DND-41 (cell line): Measurements from ENCODE around the gene NKAIN2.

ENCODE experiments used
- ATAC-seq: fragments of 200-7000 bp; cut with Tn5 transposase; 3 replicates; pipeline ENCODE4 v1.9.1; 2021; ENCODE audit warnings: low read depth; ENCODE audit not compliant: insufficient read depth
- DNase-seq: peaks from one replicate; pipeline ENCODE4 v3.0.0-alpha.2; 2020
- H2AFZ ChIP-seq: 2 replicates; pipeline ENCODE4 v1.6.0; 2012; ENCODE audit warnings: low read depth, low read length
- H3K27ac ChIP-seq: 2 replicates; pipeline ENCODE4 v1.5.1; 2012; ENCODE audit warnings: low read length, inconsistent platforms
- H3K27me3 ChIP-seq: fragments of 200-600 bp; sonication (generic); 2 replicates; pipeline ENCODE4 v1.6.0; 2012; ENCODE audit warnings: low read length, mild to moderate bottlenecking, inconsistent platforms; ENCODE audit not compliant: insufficient read depth, poor library complexity
- H3K36me3 ChIP-seq: 2 replicates; pipeline ENCODE4 v1.5.1; 2012; ENCODE audit warnings: low read length, inconsistent platforms; ENCODE audit not compliant: insufficient read depth
- H3K4me1 ChIP-seq: 2 replicates; pipeline ENCODE4 v1.5.1; 2012; ENCODE audit warnings: mild to moderate bottlenecking, low read length; ENCODE audit not compliant: insufficient read depth
- H3K4me2 ChIP-seq: 2 replicates; pipeline ENCODE4 v1.6.0; 2012; ENCODE audit warnings: mild to moderate bottlenecking, moderate library complexity, low read length, inconsistent platforms; ENCODE audit not compliant: insufficient read depth
- H3K4me3 ChIP-seq, 2 experiments: fragments of 200-600 bp in 1 of 2; shearing (Covaris generic) in 1 of 2; 2 replicates each; pipeline ENCODE4 v1.5.1; 2012 to 2016; ENCODE audit warnings: inconsistent platforms in 2 of 2, low read length in 2 of 2, mild to moderate bottlenecking in 2 of 2, low read depth in 1 of 2, moderate library complexity in 1 of 2
- H3K79me2 ChIP-seq: 2 replicates; pipeline ENCODE4 v1.6.0; 2012; ENCODE audit warnings: low read length, inconsistent platforms; ENCODE audit not compliant: insufficient read depth
- H3K9ac ChIP-seq: 2 replicates; pipeline ENCODE4 v1.6.0; 2012; ENCODE audit warnings: low read depth, mild to moderate bottlenecking, inconsistent platforms, low read length, moderate library complexity
- H3K9me3 ChIP-seq: 2 replicates; pipeline ENCODE4 v1.5.1; 2012; ENCODE audit warnings: low read length, moderate library complexity, mild to moderate bottlenecking, inconsistent platforms; ENCODE audit not compliant: insufficient read depth, severe bottlenecking
- H4K20me1 ChIP-seq: 2 replicates; pipeline ENCODE4 v1.6.0; 2012; ENCODE audit warnings: low read length; ENCODE audit not compliant: insufficient read depth
- EZH2 ChIP-seq: IDR thresholded peaks from 3 replicates; pipeline ENCODE4 v1.6.1; 2012; ENCODE audit warnings: borderline replicate concordance, low read depth, mild to moderate bottlenecking, moderate library complexity, low read length, inconsistent platforms; ENCODE audit not compliant: severe bottlenecking
- TF ChIP-seq, protein P1 (sequence below): IDR thresholded peaks from 2 replicates; pipeline ENCODE4 v1.5.1; 2012; ENCODE audit warnings: borderline replicate concordance, low read length, moderate library complexity, mild to moderate bottlenecking; ENCODE audit not compliant: poor library complexity, severe bottlenecking; ENCODE audit errors: extremely low read depth

Gene NKAIN2

DNA sequence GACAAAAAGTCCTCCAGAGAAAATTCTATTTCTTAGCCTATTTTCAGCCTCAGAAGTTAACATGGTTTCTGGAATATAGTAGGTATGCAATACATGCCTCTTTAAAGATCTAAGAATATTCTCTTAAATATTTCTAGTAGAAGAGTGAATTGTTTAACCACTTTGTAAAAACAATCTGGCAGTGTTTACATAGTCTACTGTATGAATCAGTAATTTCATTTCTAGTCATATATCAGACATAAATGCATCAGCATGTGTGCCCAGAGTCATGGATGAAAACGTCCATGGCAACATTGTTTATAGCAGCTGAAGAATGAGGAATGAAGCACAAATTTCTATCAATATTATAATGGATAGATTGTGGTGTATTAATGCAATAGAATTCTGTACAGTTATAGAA lies 124.9 kb downstream of the NKAIN2 start:
- H3K36me3 ChIP-seq, result no peaks in the 10 kb centered on the region
- no peak overlapping the region for H3K4me2 ChIP-seq
- H3K27ac ChIP-seq, result no peak overlapping the region
- no peak for ATAC-seq
- H4K20me1 ChIP-seq, result no peaks in the 10 kb centered on the region
- no peak overlapping the region for H2AFZ ChIP-seq
- H3K9me3 ChIP-seq, result no peaks in the 10 kb centered on the region
- no peak overlapping the region for H3K4me3 ChIP-seq
- DNase-seq, result no peak
- H3K79me2 ChIP-seq, result no peaks in the 10 kb centered on the region
- no peaks in the 10 kb centered on the region for H3K4me1 ChIP-seq
- no peak overlapping the region for H3K9ac ChIP-seq
- no peaks in the 10 kb centered on the region for H3K27me3 ChIP-seq
- no peak for TF ChIP-seq EZH2
- TF ChIP-seq, protein P1, sequence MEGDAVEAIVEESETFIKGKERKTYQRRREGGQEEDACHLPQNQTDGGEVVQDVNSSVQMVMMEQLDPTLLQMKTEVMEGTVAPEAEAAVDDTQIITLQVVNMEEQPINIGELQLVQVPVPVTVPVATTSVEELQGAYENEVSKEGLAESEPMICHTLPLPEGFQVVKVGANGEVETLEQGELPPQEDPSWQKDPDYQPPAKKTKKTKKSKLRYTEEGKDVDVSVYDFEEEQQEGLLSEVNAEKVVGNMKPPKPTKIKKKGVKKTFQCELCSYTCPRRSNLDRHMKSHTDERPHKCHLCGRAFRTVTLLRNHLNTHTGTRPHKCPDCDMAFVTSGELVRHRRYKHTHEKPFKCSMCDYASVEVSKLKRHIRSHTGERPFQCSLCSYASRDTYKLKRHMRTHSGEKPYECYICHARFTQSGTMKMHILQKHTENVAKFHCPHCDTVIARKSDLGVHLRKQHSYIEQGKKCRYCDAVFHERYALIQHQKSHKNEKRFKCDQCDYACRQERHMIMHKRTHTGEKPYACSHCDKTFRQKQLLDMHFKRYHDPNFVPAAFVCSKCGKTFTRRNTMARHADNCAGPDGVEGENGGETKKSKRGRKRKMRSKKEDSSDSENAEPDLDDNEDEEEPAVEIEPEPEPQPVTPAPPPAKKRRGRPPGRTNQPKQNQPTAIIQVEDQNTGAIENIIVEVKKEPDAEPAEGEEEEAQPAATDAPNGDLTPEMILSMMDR, result no peak

DNA sequence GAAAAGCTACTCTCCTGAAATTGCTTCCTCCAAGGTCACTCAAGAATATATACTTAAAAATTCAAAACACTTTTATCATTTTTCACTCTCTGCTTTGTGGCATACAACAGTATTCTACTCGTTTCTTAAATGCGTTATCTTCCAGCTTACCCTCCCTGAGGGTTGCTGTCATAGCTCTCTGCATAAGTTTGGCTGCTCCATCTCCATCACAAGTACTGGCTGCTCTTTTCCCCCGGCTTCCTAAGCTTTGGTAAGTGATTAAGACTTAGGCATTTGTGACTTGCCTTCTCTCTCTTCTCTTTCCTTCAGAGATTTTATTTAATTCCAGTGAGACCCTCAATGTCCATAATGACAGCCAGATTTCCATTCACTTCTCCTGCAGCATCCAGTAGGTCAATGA lies 128.3 kb downstream of the NKAIN2 start:
- Histone ChIP-seq H3K79me2 (no peaks in the 10 kb centered on the region), H4K20me1 (no peaks in the 10 kb centered on the region), H3K4me2 (no peak overlapping the region), H3K36me3 (no peaks in the 10 kb centered on the region), H3K4me3 (no peak overlapping the region), H2AFZ (no peak overlapping the region), H3K27me3 (no peaks in the 10 kb centered on the region), H3K9ac (no peak overlapping the region), H3K27ac (no peak overlapping the region), H3K4me1 (no peaks in the 10 kb centered on the region), H3K9me3 (no peaks in the 10 kb centered on the region)
- TF ChIP-seq EZH2, result no peak
- TF ChIP-seq, protein P1, result no peak
- DNase-seq (no peak), ATAC-seq (no peak)

DNA sequence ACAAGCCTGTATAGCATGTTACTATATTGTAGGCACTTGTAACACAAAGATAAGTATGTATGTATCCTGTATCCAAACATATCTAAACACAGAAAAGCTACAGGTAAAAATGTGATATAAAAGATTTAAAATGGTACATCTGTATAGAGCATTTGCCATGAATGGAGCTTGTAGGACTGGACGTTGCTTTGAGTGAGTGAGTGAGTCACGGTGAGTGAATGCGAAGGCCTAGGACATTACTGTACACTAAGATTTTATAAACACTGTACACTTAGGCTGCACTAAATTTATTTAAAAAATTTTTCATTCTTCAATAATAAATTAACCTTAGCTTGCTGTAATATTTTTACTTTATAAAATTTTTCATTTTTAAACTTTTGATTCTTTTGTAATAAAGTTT lies 136.9 kb downstream of the NKAIN2 start:
- H3K4me3 ChIP-seq, result no peak overlapping the region
- ATAC-seq (no peak), DNase-seq (no peak)
- H3K27ac ChIP-seq, result no peak overlapping the region
- no peaks in the 10 kb centered on the region for H4K20me1 ChIP-seq
- no peak overlapping the region for H3K4me2 ChIP-seq
- no peak overlapping the region for H3K9ac ChIP-seq
- no peaks in the 10 kb centered on the region for H3K4me1 ChIP-seq
- H3K36me3 ChIP-seq, result no peaks in the 10 kb centered on the region
- TF ChIP-seq, protein P1, result no peak
- TF ChIP-seq EZH2, result no peak
- H3K27me3 ChIP-seq, result no peaks in the 10 kb centered on the region
- no peaks in the 10 kb centered on the region for H3K79me2 ChIP-seq
- no peak overlapping the region for H2AFZ ChIP-seq
- H3K9me3 ChIP-seq, result no peaks in the 10 kb centered on the region

DNA sequence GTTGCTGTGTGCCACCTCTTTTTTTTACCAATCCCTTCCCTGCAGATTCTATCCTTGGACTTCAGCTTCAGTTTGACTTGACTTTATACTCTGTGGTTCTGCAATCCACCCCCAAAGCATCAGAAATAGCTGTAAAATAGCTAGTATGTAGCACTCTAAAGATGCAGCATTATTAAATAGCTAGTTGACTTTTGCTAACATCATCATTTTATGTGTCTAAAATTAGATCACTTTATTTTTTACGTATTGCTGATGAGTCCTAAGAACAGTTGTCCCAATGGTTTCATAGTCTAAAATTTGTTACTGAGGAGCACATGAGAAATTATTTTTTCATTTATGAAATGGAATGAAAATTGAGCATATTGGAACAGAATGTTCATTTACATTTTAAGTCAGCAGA lies 138.2 kb downstream of the NKAIN2 start:
- H3K79me2 ChIP-seq, result no peaks in the 10 kb centered on the region
- no peak overlapping the region for H3K4me2 ChIP-seq
- no peak overlapping the region for H3K27ac ChIP-seq
- H3K9me3 ChIP-seq, result no peaks in the 10 kb centered on the region
- H3K36me3 ChIP-seq, result no peaks in the 10 kb centered on the region
- TF ChIP-seq EZH2, result no peak
- TF ChIP-seq, protein P1, result no peak
- no peak overlapping the region for H3K9ac ChIP-seq
- DNase-seq (no peak), ATAC-seq (no peak)
- H3K4me3 ChIP-seq, result no peak overlapping the region
- no peaks in the 10 kb centered on the region for H4K20me1 ChIP-seq
- H3K4me1 ChIP-seq, result no peaks in the 10 kb centered on the region
- H2AFZ ChIP-seq, result no peak overlapping the region
- no peaks in the 10 kb centered on the region for H3K27me3 ChIP-seq
